HepG2 (cell line): Measurements from ENCODE around the gene GRK5. TPM values are rescaled to one million over a fixed set of nuclear protein-coding genes. Genes with fewer than 3 reads are reported as not detected.
A peak's percentile ranks its signal among the peaks of the same experiment; 100 is the strongest.

Source experiments
- ATAC-seq: fragments of 200-7000 bp; cut with Tn5 transposase; 3 replicates; pipeline ENCODE4 v1.9.1; 2020; ENCODE audit warnings: mild to moderate bottlenecking, moderate library complexity
- BruUV-seq: library from RNA; stranded (reverse); fragments of 400-500 nt; replicated peaks from 2 replicates; lab custom pipeline; 2021; lab: Mats Ljungman, UMichigan
- CTCF ChIA-PET: fragments of 300-600 bp; formaldehyde crosslinking; extraction: SDS; loops from one replicate; lab custom pipeline; 2021; ENCODE audit warnings: low total read pairs, inconsistent platforms, low intra/inter-chr PET ratio; lab: Yijun Ruan, JAX
- POLR2A ChIA-PET: fragments of 350-600 bp; sonication (Branson Sonifier 250); formaldehyde crosslinking; loops from one replicate; lab custom pipeline; 2020; ENCODE audit warnings: antibody characterized with exemption, inconsistent platforms; lab: Yijun Ruan, JAX
- DNase-seq: peaks from one replicate; pipeline ENCODE4 v3.0.0-alpha.2; 2015; ENCODE audit warnings: low spot score
- FAIRE-seq: peaks from 3 replicates; lab custom pipeline; 2011; peaks lifted over from hg19 to GRCh38; lab: Jason Lieb, UNC
- H2AFZ ChIP-seq: one replicate; pipeline ENCODE4 v1.6.1; 2011; ENCODE audit warnings: low read length, inconsistent platforms
- H3K27ac ChIP-seq: fragments of 300-600 bp; 3 replicates; pipeline ENCODE4 v1.8.0; 2011; ENCODE audit warnings: mixed run types, mild to moderate bottlenecking, mixed read lengths, low read length, inconsistent platforms; ENCODE audit not compliant: insufficient read depth; ENCODE audit errors: extremely low read length
- H3K27me3 ChIP-seq, 2 experiments: fragments of 200-600 bp in 1 of 2; 2 replicates in 1 of 2; 3 replicates in 1 of 2; pipeline versions ENCODE4 v1.6.0 to v1.8.0; 2011; ENCODE audit warnings: low read length in 2 of 2, mild to moderate bottlenecking in 2 of 2, moderate library complexity in 2 of 2, inconsistent platforms in 1 of 2; ENCODE audit not compliant: insufficient read depth in 2 of 2, control insufficient read depth in 1 of 2
- H3K36me3 ChIP-seq, 2 experiments: fragments of 200-600 bp in 1 of 2; replicated peaks in 1 of 2; 2 replicates in 1 of 2; 3 replicates in 1 of 2; pipeline versions ENCODE4 v1.5.1 to v1.8.0; 2011; ENCODE audit warnings: low read length in 2 of 2, inconsistent platforms in 1 of 2; ENCODE audit not compliant: insufficient read depth in 2 of 2, control insufficient read depth in 1 of 2
- H3K4me1 ChIP-seq: 2 replicates; pipeline ENCODE4 v1.5.1; 2012; ENCODE audit warnings: low read length, inconsistent platforms; ENCODE audit not compliant: insufficient read depth
- H3K4me2 ChIP-seq: 2 replicates; pipeline ENCODE4 v1.6.0; 2011; ENCODE audit warnings: low read depth, low read length, inconsistent platforms
- H3K4me3 ChIP-seq, 3 experiments: fragments of 200-600 bp in 1 of 3; sonication (generic), shearing (Covaris generic) in 1 of 3; replicated peaks in 1 of 3; 2 replicates each; pipeline ENCODE4 v1.5.1; 2011 to 2016; ENCODE audit warnings: low read length in 3 of 3, inconsistent platforms in 2 of 3, low read depth in 2 of 3, mild to moderate bottlenecking in 2 of 3, control low read depth in 1 of 3, mixed read lengths in 1 of 3; ENCODE audit not compliant: insufficient read depth in 1 of 3
- H3K79me2 ChIP-seq: one replicate; pipeline ENCODE4 v1.6.1; 2011; ENCODE audit warnings: low read length, inconsistent platforms; ENCODE audit not compliant: insufficient read depth
- H3K9ac ChIP-seq: 2 replicates; pipeline ENCODE4 v1.6.0; 2011; ENCODE audit warnings: mild to moderate bottlenecking, low read depth, low read length, inconsistent platforms; ENCODE audit not compliant: insufficient read depth
- H3K9me3 ChIP-seq: 2 replicates; pipeline ENCODE4 v1.5.1; 2012; ENCODE audit warnings: mild to moderate bottlenecking, low read length
- H4K20me1 ChIP-seq: 2 replicates; pipeline ENCODE4 v1.6.0; 2011; ENCODE audit warnings: inconsistent platforms, mild to moderate bottlenecking, low read length, moderate library complexity; ENCODE audit not compliant: insufficient read depth
- ARID5B ChIP-seq: IDR thresholded peaks from 2 replicates; pipeline ENCODE4 v1.4.0; 2020; ENCODE audit warnings: mild to moderate bottlenecking, missing genetic modification reagents
- CEBPG ChIP-seq: IDR thresholded peaks from 2 replicates; pipeline ENCODE4 v1.6.1; 2016
- DBP ChIP-seq: sonication (generic); formaldehyde crosslinking; IDR thresholded peaks from 2 replicates; pipeline ENCODE4 v1.4.0; 2020; ENCODE audit warnings: missing genetic modification reagents; ENCODE audit errors: not compliant biosample characterization
- FOSL2 ChIP-seq: sonication (generic); formaldehyde crosslinking; IDR thresholded peaks from 2 replicates; pipeline ENCODE4 v1.4.0; 2020; ENCODE audit warnings: missing genetic modification reagents
- PCBP1 ChIP-seq: fragments of 200-400 bp; formaldehyde crosslinking; IDR thresholded peaks from 2 replicates; pipeline ENCODE4 v1.6.1; 2017; ENCODE audit warnings: mild to moderate bottlenecking, low read depth, low read length, borderline replicate concordance
- PHF8 ChIP-seq: sonication (generic); formaldehyde crosslinking; IDR thresholded peaks from 2 replicates; pipeline ENCODE4 v1.5.0; 2020; ENCODE audit warnings: missing genetic modification reagents
- SMC3 ChIP-seq: IDR thresholded peaks from 2 replicates; pipeline ENCODE4 v1.6.1; 2011; ENCODE audit warnings: low read length, improper control_type of control experiment
- ZNF572 ChIP-seq: sonication (generic); formaldehyde crosslinking; IDR thresholded peaks from 2 replicates; pipeline ENCODE4 v1.5.1; 2020; ENCODE audit warnings: mild to moderate bottlenecking, missing genetic modification reagents
- ZSCAN22 ChIP-seq: sonication (generic); formaldehyde crosslinking; IDR thresholded peaks from 2 replicates; pipeline ENCODE4 v1.4.0; 2020; ENCODE audit warnings: mild to moderate bottlenecking, missing genetic modification reagents
- WGBS: methylation state at CpG from one replicate; pipeline ENCODE4 v1.1.6; 2017; ENCODE audit warnings: low lambda C conversion rate; 5-methylcytosine and 5-hydroxymethylcytosine counted together
- in situ Hi-C: cut with HindIII; loops from 2 replicates; pipeline ENCODE4 v1.10.0; 2017; ENCODE audit warnings: low pct_unique_long_range_greater_than_20kb; ENCODE audit not compliant: extremely low pct_ligation_motif_present
- intact Hi-C: fragments of 100-400 bp; cut with micrococcal nuclease; formaldehyde crosslinking; loops from one replicate; pipeline ENCODE4 v1.10.0; 2022; ENCODE audit not compliant: unreplicated experiment
- polyA plus RNA-seq, 8 experiments: library from polyadenylated mRNA; depleted of rRNA in 3 of 8; stranded (reverse) in 7 of 8; unstranded in 1 of 8; fragments of >200 nt; fragmentation: Illumina TruSeq in 4 of 8; extraction: Trizol in 4 of 8; gene quantifications; 2 replicates each; pipeline versions ENCODE4 v1.2.1 to v1.2.3, GENCODE V29; 2011 to 2016; ENCODE audit warnings: low read depth in 4 of 8, missing spikeins in 1 of 8, mixed read lengths in 1 of 8; ENCODE audit not compliant: insufficient read depth in 1 of 8
- total RNA-seq, 5 experiments: library from RNA; depleted of rRNA; stranded (reverse); fragments of >200 nt; fragmentation: Illumina TruSeq; extraction: Trizol; gene quantifications; 2 replicates each; pipeline ENCODE4 v1.2.3, GENCODE V29; 2016; ENCODE audit warnings: low read depth in 1 of 5

The GRK5 gene
- total and polyA plus RNA-seq, 2 of the 13 experiments (the other 11 are each of a cell fraction or from before 2014, with no cell fraction given) = 10.4 to 12.6 TPM

GRCh38 chr10:119199231-119199992, 8.0 kb upstream of the GRK5 start (continued):
- TF ChIP-seq ARID5B (CRISPR knock-in tag) (0 out of 2 replicates have a peak, but pooled peaks have one; percentile 11), SMC3 (peak; percentile 91), ZNF572 (CRISPR knock-in tag) (peak; percentile 60; the same call in 1 of the 2 replicates), ZSCAN22 (CRISPR knock-in tag) (no peak), PCBP1 (no peak), PHF8 (no peak), CEBPG (CRISPR knock-in tag) (peak; percentile 53)

- Histone ChIP-seq H3K4me1 (peaks cover 63% of the 10 kb centered on the region), H4K20me1 (no peaks in the 10 kb centered on the region), H3K27ac (no peak overlapping the region), H2AFZ (no peak overlapping the region), H3K79me2 (no peaks in the 10 kb centered on the region), H3K4me2 (no peak overlapping the region), H3K4me3 (no peak overlapping the region), H3K27me3 (no peaks in the 10 kb centered on the region), H3K36me3 (no peaks in the 10 kb centered on the region), H3K9me3 (no peaks in the 10 kb centered on the region), H3K9ac (no peak overlapping the region)
- BruUV-seq = no TSS peak
- ATAC-seq = no peak
- no peak for FAIRE-seq
- CTCF ChIA-PET = no interaction called here
- intact Hi-C loops (no loop called here), in situ Hi-C loops (no loop called here)
- POLR2A ChIA-PET = no interaction called here
- no peak for DNase-seq
- TF ChIP-seq DBP (CRISPR knock-in tag) = no peak
- TF ChIP-seq FOSL2 (CRISPR knock-in tag) = peak; percentile 34; the same call in 1 of the 2 replicates
- 67% methylated on average over 1 of the region's 1 CpG for WGBS
Measured at GRCh38 chr10:119201233-119201632, 6.1 kb upstream of the GRK5 start.
